ENCODE results near the gene SLC16A13.

- TF ChIP-seq ELF4 (IDR thresholded peaks at IDR 0.05) (no peak), FOXM1 (IDR thresholded peaks at IDR 0.05; ENCODE audit: borderline replicate concordance) (no peak), BHLHE40 (IDR thresholded peaks at IDR 0.05; ENCODE audit: borderline replicate concordance) (no peak)
These were observed 7.3 kb downstream of the SLC16A13 start for GRCh38 chr17:7043182-7043496.
